ENCODE measurements around the gene NFKBIE.

NFKBIE gene

DNA sequence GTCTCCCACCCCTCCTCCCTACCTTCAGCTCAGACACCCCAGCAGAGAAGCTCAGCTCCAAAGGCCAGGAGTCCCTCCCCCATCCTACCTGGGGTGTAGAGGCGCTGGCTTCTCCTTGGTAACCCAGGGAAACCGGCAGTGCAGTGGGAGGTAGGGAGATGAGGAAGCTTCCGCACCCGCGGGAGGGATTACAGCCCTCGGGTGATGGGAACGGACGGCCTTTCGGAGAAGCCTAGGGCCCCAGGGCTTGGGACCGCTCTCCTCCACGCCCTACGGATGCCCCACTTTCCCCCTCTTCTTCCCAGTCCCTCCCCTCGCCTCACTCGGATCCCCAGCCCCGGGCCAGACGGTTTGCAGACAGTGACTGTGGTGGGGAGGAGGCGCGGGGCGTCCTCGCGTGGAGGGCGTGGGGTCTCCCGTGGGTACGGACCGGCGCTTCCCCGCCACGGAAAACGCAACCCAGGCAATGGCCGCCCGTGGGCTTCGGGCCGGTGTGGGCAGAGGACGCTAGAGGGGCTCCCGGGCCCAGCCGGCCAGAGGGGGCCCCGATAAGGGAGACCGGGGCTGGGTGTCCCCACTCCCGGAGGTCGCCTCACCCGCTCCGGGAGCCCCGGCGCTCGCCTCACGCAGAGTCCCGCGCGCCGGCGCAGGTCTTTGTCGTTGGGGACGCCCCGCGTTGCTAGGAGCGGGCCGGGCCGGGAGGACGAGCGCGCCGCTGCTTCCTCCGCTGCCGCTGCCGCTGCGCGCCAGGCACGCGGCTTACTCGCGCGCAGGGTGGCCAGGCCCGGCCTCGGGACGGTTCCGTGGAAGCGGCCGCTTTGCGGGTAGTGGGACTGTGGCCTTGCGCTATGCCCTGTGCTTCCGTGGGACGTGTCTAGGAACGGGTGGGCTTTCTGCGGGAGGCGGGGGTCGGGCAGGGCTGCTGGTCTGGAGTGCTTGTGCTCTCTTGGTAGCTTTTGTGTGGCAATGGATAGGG is 32.0 kb upstream of the NFKBIE start:
- DNase-seq = peak; percentile 17

DNA sequence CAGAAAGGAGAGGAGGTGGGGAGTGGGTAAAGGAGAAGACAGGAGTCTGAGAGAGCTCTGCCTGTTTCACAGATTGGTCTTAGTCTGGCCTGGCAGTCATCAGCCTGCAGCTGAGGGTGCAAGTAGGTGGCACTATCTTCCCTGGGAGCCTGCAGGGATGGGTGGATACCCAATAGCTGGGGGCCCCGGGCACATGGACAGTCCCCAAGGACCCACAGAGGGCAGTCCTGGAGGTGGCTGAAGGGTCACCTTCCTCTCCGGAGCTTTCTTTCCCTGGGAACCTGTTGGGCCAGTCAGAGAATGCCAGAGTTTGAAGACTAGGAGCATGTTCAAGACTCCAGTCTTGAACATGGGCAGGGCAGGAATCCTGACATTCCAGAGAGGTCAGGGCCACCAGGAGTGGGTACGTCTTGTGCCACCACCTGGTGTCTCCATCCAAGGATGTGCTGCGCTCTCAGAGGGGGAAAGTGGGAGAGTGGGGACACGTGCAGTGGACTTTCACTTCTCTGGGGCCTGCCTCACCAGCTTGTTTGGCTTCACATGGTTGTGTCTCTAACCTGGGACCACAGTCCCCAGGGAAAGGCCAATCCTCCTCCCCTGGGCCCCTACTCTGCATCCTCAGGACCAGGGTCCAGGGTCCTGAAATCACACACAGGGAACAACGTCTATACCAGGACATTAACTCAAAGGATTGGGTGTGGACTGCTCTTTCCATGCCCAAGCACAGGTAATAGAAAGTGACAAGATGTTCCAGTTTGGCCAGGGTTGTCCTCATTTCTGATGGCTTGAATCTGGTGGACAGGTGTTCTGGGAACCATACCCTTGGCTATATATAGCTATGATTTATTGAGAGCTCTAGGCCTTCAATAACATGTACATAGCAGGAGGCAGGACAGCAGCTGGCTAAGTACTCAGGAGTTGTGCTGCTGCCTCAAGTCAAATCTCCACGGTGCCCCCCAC is 29.8 kb upstream of the NFKBIE start:
- DNase-seq = no peak

DNA sequence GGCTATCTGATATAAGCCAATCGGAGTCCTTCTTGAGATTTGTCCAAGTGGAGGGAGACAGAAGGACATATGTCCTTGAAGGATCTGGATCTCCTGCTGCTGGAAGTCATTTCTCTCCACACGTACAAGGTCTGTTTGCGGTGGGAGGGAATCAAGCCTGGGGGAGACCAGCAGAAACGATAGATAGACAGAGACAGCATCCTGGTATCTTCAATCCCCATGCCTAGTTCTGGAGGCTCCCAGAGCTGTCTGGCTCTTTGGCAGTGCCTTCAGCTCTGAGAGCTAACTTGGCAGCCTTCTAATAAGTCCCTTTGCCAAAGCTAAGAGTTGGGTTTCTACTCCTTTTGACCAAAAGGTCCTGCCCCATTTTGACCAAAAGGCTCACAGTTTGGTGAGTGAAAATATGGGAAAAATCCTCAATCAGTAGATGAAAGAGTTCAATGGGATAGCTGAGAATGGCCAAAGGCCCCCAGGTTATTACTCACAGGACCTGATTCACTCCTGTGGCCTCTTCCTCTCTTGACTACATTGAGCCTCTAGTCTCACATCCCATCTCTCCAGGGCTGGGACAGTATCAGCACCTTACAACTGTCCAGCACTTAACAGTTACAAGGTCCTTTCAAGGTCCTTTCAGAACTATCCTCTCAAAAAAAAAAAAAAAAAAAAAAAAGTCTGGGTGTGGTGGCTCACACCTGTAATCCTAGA is 27.5 kb upstream of the NFKBIE start:
- DNase-seq = no peak

DNA sequence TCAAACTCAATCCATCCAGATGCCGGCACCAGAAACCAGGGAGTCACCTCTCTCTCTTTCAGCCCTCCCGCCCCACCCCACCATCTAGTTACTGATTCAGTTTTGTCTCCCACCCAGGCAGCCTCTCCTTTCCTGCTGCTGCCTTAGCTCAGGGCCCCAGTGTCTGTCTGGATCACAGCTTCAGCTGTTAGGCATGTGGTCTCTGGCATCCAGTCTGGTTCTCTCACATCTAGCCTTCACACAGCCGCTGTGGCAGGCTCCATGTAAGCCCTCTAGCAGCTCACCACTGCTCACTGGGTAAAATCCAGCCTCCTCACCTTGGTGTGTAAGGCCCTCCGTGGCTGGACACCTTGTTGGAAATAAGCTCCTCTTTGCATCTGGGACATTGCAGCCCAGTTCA is 26.5 kb upstream of the NFKBIE start:
- no peak for DNase-seq

DNA sequence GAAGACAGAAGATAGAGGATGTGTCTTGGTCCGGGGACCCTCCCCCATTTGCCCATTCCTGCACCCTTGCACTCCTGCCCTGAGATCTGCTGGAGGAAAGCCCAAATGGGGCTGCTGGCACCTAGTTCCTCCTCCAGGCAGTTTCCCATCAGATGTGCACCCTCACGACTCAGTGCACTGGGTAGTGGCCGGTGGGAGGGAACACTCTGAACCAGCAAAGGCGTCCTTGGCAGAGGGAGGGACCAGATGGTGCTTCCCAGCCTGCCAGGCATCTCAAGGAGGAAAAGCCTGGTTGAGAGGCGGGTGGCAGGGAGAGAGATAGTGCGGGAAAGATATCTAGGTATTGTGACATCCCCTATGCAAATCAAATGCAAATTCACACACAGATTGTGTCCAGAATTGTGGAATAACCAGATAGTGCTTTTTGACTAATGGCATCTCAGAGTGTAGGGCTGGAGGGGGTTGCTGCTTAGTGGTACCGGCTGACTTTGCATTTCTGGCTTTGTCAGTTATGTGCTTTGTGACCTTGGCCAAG is 24.4 kb upstream of the NFKBIE start:
- peak; percentile 81 for DNase-seq

DNA sequence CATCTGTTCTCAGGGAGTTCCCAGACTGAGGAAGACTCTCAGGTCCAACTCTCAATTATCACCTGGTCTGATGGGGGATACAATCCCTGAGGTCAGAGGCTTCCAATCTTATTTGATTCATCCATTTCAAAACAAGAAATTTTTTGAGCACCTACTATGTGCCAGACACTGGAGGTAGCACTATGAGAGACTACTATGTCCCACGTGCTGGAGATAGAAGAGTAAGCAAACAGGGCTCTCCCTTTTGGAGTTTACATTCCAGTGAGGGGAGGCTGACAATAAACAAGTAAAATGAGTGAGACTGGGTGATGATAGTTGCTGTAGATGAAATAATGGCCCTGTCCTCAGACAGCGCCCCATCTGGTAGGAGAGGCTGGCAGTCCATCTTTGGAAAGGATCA is 21.4 kb upstream of the NFKBIE start:
- no peak for DNase-seq

DNA sequence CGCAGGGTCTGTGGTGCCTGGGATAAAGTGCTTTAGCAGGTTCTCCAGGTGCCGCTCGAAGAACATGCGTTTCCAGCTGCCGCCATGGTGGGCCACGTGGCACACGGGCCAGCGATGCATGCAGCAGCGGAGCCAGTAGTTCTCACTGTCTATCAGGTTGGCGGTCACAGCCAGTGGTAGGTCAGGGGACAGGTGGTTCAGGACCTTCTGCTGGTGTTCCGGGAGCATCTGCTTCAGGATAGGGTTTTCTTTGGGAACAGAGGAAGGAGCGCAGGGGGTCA is 20.9 kb upstream of the NFKBIE start:
- no peak for DNase-seq

DNA sequence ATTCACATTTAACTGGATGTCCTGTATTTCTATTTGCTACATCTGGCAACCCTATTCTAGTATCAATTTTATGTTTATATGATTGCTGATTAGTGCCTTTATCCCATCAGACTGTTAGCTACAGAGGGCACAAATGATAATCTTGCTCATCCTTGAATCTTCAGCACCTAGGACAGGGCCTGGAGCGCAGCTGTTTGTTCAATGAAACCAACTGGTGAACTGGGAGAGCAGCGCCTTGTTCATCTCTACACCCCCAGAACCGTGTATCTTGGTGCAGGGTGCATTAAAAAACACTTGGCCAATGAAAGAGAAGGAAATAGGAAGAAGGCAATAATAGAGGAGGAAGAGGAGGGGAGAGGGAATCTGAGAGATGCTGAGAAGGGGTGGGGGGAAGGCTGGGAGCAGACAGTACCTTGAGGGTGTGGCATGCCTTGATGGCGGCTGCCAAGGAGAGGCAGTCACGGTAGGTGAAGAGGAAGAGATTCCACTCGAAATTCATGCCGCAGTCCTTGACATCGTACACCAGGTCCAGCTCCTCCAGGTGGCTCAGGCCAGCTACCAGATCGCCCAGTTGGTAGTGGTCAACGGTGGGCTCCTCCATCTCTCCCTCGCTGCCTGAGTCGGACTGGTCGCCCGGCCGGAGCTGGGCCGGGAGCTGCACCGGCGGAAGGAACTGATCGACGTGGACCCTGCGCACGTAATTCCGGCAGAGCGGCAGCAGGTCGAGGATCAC is 20.4 kb upstream of the NFKBIE start:
- DNase-seq = no peak

DNA sequence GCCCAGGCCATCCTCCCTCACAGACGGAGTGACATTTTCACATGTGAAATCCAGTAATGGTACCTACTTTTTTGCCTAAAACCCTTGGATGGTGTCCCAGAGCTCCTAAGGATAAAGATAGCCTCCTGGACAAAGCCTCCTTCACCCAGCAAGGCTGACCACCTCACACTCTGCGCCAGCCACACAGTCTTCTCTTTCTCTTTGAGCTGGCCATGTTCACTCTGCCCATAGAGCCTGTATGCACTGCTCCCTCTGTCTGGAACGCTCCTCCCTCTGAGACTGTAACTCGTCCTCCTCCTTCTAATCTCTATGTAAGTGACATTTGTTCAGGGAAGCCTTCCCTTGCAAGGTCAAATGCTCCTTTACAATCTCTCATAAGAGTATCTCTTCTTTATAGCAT is 19.5 kb upstream of the NFKBIE start:
- DNase-seq = no peak

DNA sequence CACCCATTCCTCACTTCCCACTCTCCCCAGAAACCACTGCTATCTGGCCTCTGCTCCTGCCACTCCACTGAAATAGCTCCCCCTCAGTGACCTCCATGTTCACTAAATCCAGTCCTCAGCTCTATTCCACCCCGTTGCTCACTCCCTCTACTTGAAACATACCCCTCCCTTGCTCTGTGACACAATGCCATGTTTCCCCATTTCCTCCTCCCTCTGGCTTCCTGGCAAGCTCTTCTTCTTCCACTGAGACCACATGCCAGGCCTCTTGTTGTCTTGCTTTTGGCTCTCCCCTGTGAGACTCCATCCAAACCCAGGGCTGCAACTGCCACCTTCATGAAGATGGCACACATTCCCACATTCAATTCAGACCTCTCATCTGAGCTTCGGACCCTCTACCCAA is 18.8 kb upstream of the NFKBIE start:
- no peak for DNase-seq

DNA sequence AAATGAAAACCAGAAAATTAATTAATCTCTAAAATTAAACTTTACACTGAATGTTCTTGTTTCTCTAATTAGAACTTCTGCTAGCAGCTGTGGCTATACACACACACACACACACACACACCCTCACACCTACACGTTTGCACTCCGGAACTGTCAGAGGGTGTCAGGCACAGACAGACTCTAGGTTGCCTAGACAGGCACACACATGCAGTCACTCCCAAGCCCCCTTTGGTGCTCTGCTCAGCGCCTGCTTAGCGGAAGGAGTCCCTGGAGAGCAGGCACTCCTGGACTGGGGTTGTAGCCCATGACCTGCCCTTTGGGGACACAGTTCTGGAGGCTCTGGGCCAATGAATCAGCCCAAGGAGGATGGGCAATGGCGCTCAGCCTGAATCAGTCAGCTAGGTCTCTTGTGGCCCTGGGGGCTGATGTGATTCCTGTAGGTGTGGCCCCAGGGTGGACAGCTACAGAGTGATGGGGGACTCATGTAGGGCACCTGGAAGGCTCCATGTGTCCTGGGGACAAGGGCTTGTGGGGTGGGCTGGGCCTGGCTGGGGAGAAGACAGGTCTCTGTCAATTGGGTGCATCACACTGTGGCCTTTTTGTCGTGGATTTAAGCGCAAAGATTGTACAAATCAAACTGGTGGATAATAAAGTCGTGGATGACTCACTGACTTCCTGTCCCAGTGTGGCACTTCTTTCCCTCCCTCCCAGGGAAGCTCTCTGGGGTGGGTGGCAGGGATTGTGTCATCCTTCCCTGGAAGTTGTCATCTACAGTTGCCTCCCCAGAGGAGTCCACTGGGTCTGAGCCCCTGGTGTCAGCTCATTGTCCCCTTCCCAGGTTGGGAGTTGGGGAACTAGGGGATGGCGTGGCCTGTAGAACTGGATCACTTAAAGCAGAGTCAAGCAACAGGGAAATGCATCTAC is 13.7 kb upstream of the NFKBIE start:
- no peak for DNase-seq

DNA sequence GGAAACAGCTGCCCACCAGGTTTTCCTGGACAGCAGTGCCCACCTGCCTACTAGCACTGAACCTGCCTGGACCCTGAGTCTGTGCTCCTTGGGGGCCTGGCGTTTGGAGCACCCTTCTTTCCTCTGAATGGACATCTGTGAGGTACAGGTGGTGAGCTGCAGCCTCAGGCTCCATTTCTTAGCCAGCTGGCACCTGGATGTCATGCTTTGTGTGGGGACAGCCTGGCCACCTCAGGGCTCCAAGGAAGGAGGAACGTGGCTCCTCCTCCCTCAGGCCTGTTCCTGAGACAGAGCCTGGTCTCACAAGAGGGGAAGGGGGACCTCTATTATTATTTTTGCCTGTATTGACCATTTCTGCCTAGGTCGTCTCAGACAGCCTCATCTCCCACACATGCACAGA is 13.0 kb upstream of the NFKBIE start:
- no peak for DNase-seq

DNA sequence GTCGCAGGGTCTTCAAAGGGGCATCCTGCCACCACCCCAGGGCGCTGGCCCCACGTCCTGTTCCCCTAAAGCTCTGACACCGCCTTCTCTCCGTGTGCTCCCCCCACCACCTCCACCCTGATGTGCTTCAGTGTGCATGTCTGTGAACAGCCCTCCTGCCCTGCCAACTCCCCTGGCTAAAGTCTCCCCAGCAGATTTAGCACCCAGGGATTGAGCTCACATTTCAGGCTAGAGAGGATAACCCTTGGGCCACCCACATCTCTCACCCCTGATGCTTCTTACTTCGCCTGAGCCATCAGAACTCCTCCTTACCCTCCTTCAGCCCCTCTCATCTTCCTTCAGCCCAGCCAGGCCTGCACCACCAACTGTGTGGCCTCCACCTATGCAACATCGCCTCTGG is 12.4 kb upstream of the NFKBIE start:
- DNase-seq = no peak

DNA sequence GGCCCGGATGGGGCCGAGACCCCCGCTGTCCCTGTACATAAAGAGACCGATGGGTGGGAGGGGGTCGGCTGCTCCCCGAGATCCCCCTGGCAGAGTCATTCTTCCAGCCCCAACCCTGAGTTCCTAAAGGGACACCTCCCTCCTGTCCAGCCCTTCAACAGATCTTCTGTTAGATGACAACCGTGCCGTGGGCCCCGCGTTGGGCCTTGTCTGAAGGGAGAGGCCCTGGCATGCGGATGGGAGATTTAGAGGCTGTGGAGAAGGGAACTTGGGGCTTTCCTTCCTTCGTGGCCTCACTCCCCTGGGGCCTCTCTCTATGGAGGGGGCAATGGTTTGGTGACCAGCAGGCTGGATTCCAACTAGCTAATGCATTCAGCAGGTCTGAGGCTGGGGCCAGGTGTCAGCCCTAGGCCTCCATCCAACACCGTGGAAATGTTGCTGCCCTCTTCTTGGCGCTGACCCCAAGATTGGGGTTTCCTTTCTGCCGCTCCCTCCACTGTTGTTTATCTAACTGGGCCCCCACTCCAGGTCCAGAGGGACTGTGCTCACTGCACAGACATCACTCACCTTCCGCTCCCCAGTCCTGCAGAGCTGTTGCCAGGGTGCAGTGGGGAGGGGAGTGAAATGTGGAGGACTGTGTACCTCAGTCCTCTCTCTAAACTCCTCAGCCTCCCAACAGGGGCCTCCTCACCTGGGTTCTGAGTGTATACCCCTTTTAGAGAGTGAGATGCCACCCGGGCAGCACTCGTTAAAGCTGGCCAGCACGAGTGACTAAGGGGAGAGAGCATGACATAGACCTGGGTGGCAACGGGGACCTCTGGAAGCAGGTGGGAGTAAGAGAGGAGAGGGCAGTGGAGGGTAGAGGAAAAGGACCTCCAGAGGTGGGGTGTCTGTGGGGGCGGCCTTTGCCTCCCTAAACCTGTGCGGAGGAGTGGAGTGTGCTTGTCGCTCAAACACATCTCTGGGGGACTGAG is 11.6 kb upstream of the NFKBIE start:
- no peak for DNase-seq

DNA sequence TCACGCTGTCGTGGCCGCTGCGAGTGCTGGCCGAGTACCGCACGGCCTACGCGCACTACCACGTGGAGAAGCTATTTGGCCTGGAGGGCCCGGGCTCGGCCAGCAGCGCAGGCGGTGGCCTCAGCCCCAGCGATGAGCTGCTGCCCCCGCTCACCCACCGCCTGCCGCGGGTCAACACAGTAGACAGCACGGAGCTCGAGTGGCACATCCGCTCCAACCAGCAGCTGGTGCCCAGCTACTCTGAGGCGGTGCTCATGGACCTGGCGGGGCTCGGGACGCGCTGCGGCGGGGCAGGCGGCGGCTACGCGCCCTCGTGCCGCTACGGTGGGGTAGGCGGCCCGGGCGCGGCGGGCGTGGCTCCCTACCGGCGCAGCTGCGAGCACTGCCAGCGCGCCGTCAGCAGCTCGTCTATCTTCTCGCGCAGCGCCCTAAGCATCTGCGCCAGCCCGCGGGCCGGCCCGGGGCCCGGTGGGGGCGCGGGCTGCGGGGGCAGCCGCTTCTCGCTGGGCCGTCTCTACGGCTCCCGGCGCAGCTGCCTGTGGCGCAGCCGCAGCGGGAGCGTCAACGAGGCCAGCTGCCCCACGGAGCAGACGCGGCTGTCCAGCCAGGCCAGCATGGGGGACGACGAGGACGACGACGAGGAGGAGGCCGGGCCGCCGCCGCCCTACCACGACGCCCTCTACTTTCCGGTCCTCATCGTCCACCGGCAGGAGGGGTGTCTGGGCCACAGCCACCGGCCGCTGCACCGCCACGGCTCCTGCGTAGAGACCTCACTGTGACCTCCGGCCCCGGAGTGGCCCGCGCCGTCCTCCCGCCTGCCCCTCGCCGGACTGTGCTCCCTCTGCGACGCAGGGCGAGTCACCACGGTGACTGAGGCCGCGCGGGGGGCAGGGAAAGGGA is 10.6 kb upstream of the NFKBIE start:
- DNase-seq = no peak

DNA sequence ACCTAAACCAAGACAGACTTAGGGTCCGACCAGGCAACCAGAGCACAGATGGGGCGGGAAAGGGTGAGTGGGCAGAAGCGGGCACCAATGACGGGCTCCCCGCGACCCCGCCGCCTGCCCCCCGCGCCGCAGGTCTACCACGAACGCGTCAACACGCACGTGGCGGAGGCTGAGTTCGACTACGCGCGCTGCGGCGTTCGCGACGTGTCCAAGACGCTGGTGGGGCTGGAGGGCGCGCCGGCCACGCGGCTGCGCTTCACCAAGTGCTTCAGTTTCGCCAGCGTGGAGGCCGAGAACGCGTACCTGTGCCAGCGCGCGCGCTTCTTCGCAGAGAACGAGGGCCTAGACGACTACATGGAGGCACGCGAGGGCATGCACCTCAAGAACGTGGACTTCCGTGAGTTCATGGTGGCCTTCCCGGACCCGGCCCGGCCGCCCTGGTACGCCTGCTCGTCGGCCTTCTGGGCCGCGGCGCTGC is 10.0 kb upstream of the NFKBIE start:
- no peak for DNase-seq

DNA sequence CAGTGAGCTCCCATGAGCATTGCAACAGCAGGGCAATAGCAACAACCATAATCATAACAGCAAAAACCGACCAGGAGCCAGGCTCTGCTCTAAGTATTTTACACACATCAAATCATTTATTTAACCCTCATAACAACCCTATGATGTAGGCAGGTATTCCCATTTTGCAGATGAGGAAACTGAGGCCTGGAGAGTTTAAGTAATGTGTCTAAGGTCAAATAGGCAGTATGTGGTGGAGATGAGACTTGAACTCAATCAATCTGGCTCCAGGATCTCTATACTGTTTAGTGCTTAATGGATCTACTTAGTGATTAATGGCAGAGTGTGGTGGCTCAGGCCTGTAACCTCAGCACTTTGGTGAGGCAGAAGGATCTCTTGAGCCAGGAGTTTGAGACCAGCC is 8.3 kb upstream of the NFKBIE start:
- no peak for DNase-seq

DNA sequence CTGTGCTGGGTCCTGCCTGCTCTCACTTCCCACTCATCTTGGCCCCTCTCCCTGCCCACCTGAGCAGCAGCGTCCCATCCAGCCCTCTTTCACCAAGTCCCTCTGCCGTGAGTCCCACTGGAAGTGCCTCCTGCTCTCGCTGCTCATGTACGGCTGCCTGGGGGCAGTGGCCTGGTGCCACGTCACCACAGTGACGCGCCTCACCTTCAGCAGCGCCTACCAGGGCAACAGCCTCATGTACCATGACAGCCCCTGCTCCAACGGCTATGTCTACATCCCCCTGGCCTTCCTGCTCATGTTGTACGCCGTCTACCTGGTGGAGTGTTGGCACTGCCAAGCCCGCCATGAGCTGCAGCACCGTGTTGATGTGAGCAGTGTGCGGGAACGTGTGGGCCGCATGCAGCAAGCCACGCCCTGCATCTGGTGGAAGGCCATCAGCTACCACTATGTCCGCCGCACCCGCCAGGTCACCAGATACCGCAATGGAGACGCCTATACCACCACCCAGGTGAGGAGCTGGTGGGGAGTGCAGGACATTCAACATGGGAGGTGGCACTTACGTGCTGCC is 7.7 kb upstream of the NFKBIE start:
- no peak for DNase-seq

Measured in NCI-H2171 (cell line).